ENCODE results near the gene EXD2.

The EXD2 gene

GRCh38 chr14:69226178-69226577 is 34.9 kb downstream of the EXD2 start:
- TF ChIP-seq PAX5 (IDR thresholded peaks at IDR 0.05; ENCODE audit: insufficient read depth, low read length, severe bottlenecking): no peak
- no peak for TF ChIP-seq POU2F2 (IDR thresholded peaks at IDR 0.05; ENCODE audit: low read depth, low read length)
- TF ChIP-seq TAF1 (IDR thresholded peaks at IDR 0.05; ENCODE audit: low read depth, low read length): no peak
- no peak for TF ChIP-seq POLR2A (IDR thresholded peaks at IDR 0.05; ENCODE audit: low read depth, low read length)
- TF ChIP-seq POLR2AphosphoS5 (IDR thresholded peaks at IDR 0.05; ENCODE audit: low read depth, low read length): no peak
- DNase-seq (ENCODE audit: insufficient read length, low spot score) (no peak), FAIRE-seq (no peak)

- FAIRE-seq: no peak
- DNase-seq (ENCODE audit: insufficient read length, low spot score): no peak
- no peak for TF ChIP-seq POLR2A (IDR thresholded peaks at IDR 0.05; ENCODE audit: low read depth, low read length)
- no peak for TF ChIP-seq POU2F2 (IDR thresholded peaks at IDR 0.05; ENCODE audit: low read depth, low read length)
- TF ChIP-seq TAF1 (IDR thresholded peaks at IDR 0.05; ENCODE audit: low read depth, low read length): no peak
- TF ChIP-seq PAX5 (IDR thresholded peaks at IDR 0.05; ENCODE audit: insufficient read depth, low read length, severe bottlenecking): no peak
- TF ChIP-seq POLR2AphosphoS5 (IDR thresholded peaks at IDR 0.05; ENCODE audit: low read depth, low read length): no peak
- TF ChIP-seq SPI1 (IDR thresholded peaks at IDR 0.05; ENCODE audit: low read depth, low read length): no peak
These were observed 35.4 kb downstream of the EXD2 start for GRCh38 chr14:69226736-69227135.

- DNase-seq (ENCODE audit: insufficient read length, low spot score) (no peak), FAIRE-seq (no peak)
- TF ChIP-seq TAF1 (IDR thresholded peaks at IDR 0.05; ENCODE audit: low read depth, low read length) (no peak), PAX5 (IDR thresholded peaks at IDR 0.05; ENCODE audit: insufficient read depth, low read length, severe bottlenecking) (no peak), SPI1 (IDR thresholded peaks at IDR 0.05; ENCODE audit: low read depth, low read length) (no peak), POU2F2 (IDR thresholded peaks at IDR 0.05; ENCODE audit: low read depth, low read length) (no peak), POLR2A (IDR thresholded peaks at IDR 0.05; ENCODE audit: low read depth, low read length) (no peak), POLR2AphosphoS5 (IDR thresholded peaks at IDR 0.05; ENCODE audit: low read depth, low read length) (no peak)
These were observed 40.2 kb downstream of the EXD2 start for GRCh38 chr14:69231486-69231885.

DNA sequence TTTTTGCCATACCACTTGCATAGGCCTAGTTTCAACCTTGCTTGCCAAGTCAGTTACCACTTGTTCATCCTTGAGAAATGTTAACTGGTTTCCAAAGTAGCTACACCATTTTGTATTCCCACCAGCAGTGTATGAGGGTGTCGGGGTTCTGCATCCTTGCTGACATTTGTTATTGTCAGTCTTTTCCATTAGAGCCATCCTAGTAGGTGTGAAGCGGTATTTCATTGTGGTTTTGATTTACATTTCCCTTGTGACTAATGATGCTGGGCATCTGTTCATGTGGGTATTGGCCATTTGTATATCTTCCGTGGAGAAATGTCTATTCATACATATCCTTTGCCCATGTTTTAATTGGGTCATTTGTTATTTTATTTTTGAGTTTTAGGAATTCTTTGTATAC is 41.1 kb downstream of the EXD2 start:
- FAIRE-seq (no peak), DNase-seq (ENCODE audit: insufficient read length, low spot score) (no peak)
- no peak for TF ChIP-seq TAF1 (IDR thresholded peaks at IDR 0.05; ENCODE audit: low read depth, low read length)
- no peak for TF ChIP-seq POU2F2 (IDR thresholded peaks at IDR 0.05; ENCODE audit: low read depth, low read length)
- TF ChIP-seq PAX5 (IDR thresholded peaks at IDR 0.05; ENCODE audit: insufficient read depth, low read length, severe bottlenecking): no peak
- TF ChIP-seq SPI1 (IDR thresholded peaks at IDR 0.05; ENCODE audit: low read depth, low read length): no peak
- TF ChIP-seq POLR2AphosphoS5 (IDR thresholded peaks at IDR 0.05; ENCODE audit: low read depth, low read length): no peak
- no peak for TF ChIP-seq POLR2A (IDR thresholded peaks at IDR 0.05; ENCODE audit: low read depth, low read length)

DNA sequence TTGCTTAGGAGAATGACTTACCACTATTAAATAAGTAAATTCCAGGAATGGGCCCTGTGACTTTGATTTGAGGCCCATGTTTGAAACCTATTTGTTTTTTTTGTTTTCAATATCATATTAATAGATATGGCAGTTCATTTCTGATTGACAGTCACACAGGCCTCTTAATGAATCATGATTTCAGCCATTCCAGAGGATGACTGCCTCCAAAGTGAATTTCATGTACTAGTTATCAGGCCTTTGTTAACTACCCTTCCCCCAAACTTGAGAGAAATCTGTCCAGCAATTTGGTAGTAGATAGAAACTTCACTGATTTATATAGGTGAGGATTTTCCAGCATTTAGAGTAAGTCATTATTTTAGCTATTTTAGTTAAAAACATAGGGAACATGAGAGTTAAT is 42.8 kb downstream of the EXD2 start:
- FAIRE-seq: no peak
- TF ChIP-seq POLR2AphosphoS5 (IDR thresholded peaks at IDR 0.05; ENCODE audit: low read depth, low read length): no peak
- TF ChIP-seq SPI1 (IDR thresholded peaks at IDR 0.05; ENCODE audit: low read depth, low read length): no peak
- no peak for TF ChIP-seq POU2F2 (IDR thresholded peaks at IDR 0.05; ENCODE audit: low read depth, low read length)
- TF ChIP-seq POLR2A (IDR thresholded peaks at IDR 0.05; ENCODE audit: low read depth, low read length): no peak
- TF ChIP-seq TAF1 (IDR thresholded peaks at IDR 0.05; ENCODE audit: low read depth, low read length): no peak
- no peak for TF ChIP-seq PAX5 (IDR thresholded peaks at IDR 0.05; ENCODE audit: insufficient read depth, low read length, severe bottlenecking)

GRCh38 chr14:69235708-69236107 is 44.4 kb downstream of the EXD2 start:
- FAIRE-seq (no peak), DNase-seq (ENCODE audit: insufficient read length, low spot score) (no peak)
- TF ChIP-seq POLR2A (IDR thresholded peaks at IDR 0.05; ENCODE audit: low read depth, low read length) (no peak), POLR2AphosphoS5 (IDR thresholded peaks at IDR 0.05; ENCODE audit: low read depth, low read length) (no peak), TAF1 (IDR thresholded peaks at IDR 0.05; ENCODE audit: low read depth, low read length) (no peak), SPI1 (IDR thresholded peaks at IDR 0.05; ENCODE audit: low read depth, low read length) (no peak)

More for the DNA sequence above, 42.8 kb downstream of the EXD2 start:
- DNase-seq (ENCODE audit: insufficient read length, low spot score): no peak

DNA sequence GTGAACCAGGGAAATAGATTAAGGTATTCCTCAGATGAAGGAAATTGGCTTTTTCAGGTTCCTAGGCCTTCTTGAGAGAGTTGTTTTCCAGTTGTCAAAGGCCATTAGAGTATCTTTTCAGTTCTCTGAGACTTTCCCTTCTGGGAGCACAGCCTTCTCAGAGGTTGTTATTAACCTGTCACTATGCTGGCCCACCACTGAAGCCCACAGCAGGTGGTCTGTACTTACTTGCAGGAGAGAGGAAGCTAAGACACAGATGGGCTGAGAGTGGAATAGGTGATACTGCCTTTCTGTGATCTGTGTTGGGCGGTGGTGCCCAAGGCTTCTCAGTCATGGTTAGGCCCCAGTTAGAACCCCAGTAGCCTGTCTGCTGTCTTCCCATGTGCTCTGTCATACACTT is 45.8 kb downstream of the EXD2 start:
- DNase-seq (ENCODE audit: insufficient read length, low spot score) (no peak), FAIRE-seq (no peak)
- TF ChIP-seq POLR2A (IDR thresholded peaks at IDR 0.05; ENCODE audit: low read depth, low read length) (no peak), POU2F2 (IDR thresholded peaks at IDR 0.05; ENCODE audit: low read depth, low read length) (no peak)

DNA sequence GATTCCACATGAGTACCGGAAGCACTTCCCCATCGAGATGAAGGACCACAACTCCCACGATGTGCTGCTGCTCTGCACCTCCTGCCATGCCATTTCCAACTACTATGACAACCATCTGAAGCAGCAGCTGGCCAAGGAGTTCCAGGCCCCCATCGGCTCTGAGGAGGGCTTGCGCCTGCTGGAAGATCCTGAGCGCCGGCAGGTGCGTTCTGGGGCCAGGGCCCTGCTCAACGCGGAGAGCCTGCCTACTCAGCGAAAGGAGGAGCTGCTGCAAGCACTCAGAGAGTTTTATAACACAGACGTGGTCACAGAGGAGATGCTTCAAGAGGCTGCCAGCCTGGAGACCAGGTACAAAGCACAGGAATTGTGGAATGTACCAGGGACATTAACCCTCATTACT is 46.3 kb downstream of the EXD2 start:
- DNase-seq (ENCODE audit: insufficient read length, low spot score) (no peak), FAIRE-seq (no peak)
- no peak for TF ChIP-seq POLR2A (IDR thresholded peaks at IDR 0.05; ENCODE audit: low read depth, low read length)
- TF ChIP-seq POU2F2 (IDR thresholded peaks at IDR 0.05; ENCODE audit: low read depth, low read length): no peak
- TF ChIP-seq TAF1 (IDR thresholded peaks at IDR 0.05; ENCODE audit: low read depth, low read length): no peak
- TF ChIP-seq POLR2AphosphoS5 (IDR thresholded peaks at IDR 0.05; ENCODE audit: low read depth, low read length): no peak
- no peak for TF ChIP-seq PAX5 (IDR thresholded peaks at IDR 0.05; ENCODE audit: insufficient read depth, low read length, severe bottlenecking)
- TF ChIP-seq SPI1 (IDR thresholded peaks at IDR 0.05; ENCODE audit: low read depth, low read length): no peak

DNA sequence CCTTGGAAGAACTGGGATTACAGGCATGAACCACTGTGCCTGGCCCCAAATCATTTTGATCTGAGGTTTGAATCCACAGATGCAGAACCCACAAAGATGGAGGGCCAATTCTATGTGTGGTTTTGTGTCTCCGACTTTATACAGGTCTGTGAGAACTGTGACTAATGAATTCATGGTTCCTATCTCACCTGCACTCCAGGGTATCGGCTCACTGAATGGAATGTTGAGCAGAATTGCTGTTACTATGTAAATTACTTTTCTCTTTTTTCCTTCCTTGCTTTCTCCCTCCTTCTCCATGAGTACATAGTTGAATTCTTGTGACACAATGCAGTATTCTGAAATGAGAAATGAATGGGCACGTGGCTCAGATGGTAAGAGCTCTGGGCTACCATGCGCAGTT is 47.6 kb downstream of the EXD2 start:
- DNase-seq (ENCODE audit: insufficient read length, low spot score) (no peak), FAIRE-seq (no peak)
- TF ChIP-seq POU2F2 (IDR thresholded peaks at IDR 0.05; ENCODE audit: low read depth, low read length): no peak

DNA sequence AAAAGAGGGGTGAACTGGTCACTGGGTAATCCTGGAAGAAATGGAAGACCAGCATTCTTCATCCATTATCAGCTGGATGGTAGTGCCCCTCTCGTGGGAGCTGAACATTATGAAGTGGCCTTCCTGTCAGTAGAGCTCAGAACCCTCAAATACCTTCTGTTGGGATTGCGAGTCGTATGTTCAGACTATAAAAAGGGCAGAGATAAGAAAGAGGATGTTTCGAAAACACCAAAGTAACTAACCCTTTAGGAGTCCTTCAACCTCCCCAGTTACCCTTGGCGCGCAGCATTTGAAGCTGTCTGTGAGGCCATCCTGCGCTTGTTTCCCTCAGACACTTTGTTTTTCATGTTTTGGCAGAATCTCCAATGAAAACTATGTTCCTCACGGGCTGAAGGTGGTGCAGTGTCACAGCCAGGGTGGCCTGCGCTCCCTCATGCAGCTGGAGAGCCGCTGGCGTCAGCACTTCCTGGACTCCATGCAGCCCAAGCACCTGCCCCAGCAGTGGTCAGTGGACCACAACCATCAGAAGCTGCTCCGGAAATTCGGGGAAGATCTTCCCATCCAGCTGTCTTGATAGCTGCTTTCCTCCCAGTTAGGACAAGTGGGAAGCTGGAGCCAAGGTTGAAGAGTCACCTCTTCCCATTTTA is 49.4 kb downstream of the EXD2 start:
- FAIRE-seq (no peak), DNase-seq (ENCODE audit: insufficient read length, low spot score) (no peak)
- TF ChIP-seq PAX5 (IDR thresholded peaks at IDR 0.05; ENCODE audit: insufficient read depth, low read length, severe bottlenecking) (no peak), TAF1 (IDR thresholded peaks at IDR 0.05; ENCODE audit: low read depth, low read length) (no peak), POLR2A (IDR thresholded peaks at IDR 0.05; ENCODE audit: low read depth, low read length) (no peak), POU2F2 (IDR thresholded peaks at IDR 0.05; ENCODE audit: low read depth, low read length) (no peak), SPI1 (IDR thresholded peaks at IDR 0.05; ENCODE audit: low read depth, low read length) (no peak), POLR2AphosphoS5 (IDR thresholded peaks at IDR 0.05; ENCODE audit: low read depth, low read length) (no peak)
